Duodenal mucosa (tissue), 2 donors: ENCODE data around the gene DPEP2.
"Not testable (repeated sequence)": the region's sequence is repeated elsewhere in the genome, so short reads cannot be mapped to it uniquely, and the experiment has no call there.

Experiments used
- H3K27ac ChIP-seq: one replicate; pipeline ENCODE4 v1.7.0; 2013; ENCODE audit warnings: low read depth, low read length
- H3K27me3 ChIP-seq, 2 donors: one replicate each; pipeline ENCODE4 v1.7.0; 2013; ENCODE audit warnings: low read length in 2 of 2, control low read depth in 1 of 2; ENCODE audit not compliant: insufficient read depth in 2 of 2, control insufficient read depth in 1 of 2
- H3K36me3 ChIP-seq, 2 donors: one replicate each; pipeline ENCODE4 v1.7.0; 2013; ENCODE audit warnings: low read length in 2 of 2, control low read depth in 1 of 2; ENCODE audit not compliant: insufficient read depth in 2 of 2, control insufficient read depth in 1 of 2
- H3K4me1 ChIP-seq, 2 donors: one replicate each; pipeline ENCODE4 v1.7.0; 2013; ENCODE audit warnings: low read length in 2 of 2, control low read depth in 1 of 2; ENCODE audit not compliant: insufficient read depth in 2 of 2, control insufficient read depth in 1 of 2
- H3K4me3 ChIP-seq, 2 donors: one replicate each; pipeline ENCODE4 v1.7.0; 2013; ENCODE audit warnings: low read length in 2 of 2, low read depth in 1 of 2
- H3K9ac ChIP-seq, 2 donors: one replicate each; pipeline ENCODE4 v1.7.0; 2013; ENCODE audit warnings: low read length in 2 of 2, low read depth in 1 of 2
- H3K9me3 ChIP-seq, 2 donors: one replicate each; pipeline ENCODE4 v1.7.0; 2013; ENCODE audit warnings: low read length in 2 of 2, control low read depth in 1 of 2; ENCODE audit not compliant: control insufficient read depth in 1 of 2

DPEP2 gene

GRCh38 chr16:67937713-67938112, 61.6 kb downstream of the DPEP2 start:
- not testable (repeated sequence) for H3K27me3 ChIP-seq, H3K9me3 ChIP-seq, H3K27ac ChIP-seq, H3K9ac ChIP-seq
- Histone ChIP-seq H3K4me3 (peak overlapping the region in 1 of 2 donors; percentile 98), H3K36me3 (peaks cover 17 to 19% of the 10 kb centered on the region in 2 donors), H3K4me1 (peaks cover 15 to 30% of the 10 kb centered on the region in 2 donors)
